ENCODE measurements around the gene CBFA2T2. TPM values are rescaled to one million over a fixed set of nuclear protein-coding genes. Genes with fewer than 3 reads are reported as not detected.
A peak's percentile ranks its signal among the peaks of the same experiment; 100 is the strongest.

CBFA2T2 gene
- total and polyA plus RNA-seq, 10 of the 15 experiments (the other 5 are each of a cell fraction or from before 2014, with no cell fraction given): 0.61 to 8.6 (median 5.5) TPM

DNA sequence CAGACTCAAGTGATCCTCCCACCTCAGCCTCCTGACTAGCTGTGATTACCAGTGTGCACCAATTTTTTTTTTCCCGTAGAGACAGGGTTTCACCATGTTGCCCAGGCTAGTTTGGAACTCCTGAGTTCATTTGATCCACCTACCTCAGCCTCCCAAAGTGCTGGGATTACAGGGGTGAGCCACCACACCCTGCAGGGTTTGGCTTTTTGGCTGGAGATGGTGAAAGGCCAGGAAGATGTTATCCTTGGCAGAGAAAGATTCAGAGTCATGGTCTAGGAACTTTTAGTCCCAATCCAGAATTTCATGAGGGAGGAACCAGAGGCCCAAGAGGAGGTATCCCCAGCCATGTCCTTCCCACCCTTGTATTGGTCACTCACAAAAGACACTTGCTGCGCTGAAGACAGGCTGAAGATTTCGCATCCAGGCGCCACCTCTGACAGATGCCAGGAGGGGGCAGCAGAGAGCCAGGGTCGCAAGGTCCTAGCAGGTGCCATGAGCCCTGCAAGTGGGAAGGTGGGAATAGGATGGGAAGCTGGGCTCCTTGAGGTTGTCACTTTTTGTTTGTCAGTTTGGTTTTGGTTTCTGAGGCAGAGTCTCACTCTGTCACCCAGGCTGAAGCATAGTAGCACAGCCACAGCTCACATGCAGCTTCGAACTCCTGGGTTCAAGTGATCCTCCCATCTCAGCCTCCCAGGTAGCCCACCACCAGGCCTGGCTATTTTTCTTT, 32.8 kb upstream of the CBFA2T2 start (continued):
- 0 out of 2 replicates have a peak, but pooled peaks have one; percentile 20 for TF ChIP-seq TCF3 (IDR thresholded peaks at IDR 0.05; ENCODE audit: borderline replicate concordance, insufficient read depth, low read depth, low read length)
- TF ChIP-seq, protein P1, sequence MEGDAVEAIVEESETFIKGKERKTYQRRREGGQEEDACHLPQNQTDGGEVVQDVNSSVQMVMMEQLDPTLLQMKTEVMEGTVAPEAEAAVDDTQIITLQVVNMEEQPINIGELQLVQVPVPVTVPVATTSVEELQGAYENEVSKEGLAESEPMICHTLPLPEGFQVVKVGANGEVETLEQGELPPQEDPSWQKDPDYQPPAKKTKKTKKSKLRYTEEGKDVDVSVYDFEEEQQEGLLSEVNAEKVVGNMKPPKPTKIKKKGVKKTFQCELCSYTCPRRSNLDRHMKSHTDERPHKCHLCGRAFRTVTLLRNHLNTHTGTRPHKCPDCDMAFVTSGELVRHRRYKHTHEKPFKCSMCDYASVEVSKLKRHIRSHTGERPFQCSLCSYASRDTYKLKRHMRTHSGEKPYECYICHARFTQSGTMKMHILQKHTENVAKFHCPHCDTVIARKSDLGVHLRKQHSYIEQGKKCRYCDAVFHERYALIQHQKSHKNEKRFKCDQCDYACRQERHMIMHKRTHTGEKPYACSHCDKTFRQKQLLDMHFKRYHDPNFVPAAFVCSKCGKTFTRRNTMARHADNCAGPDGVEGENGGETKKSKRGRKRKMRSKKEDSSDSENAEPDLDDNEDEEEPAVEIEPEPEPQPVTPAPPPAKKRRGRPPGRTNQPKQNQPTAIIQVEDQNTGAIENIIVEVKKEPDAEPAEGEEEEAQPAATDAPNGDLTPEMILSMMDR (IDR thresholded peaks at IDR 0.05 in 2 of 3, conservative IDR thresholded peaks at IDR 0.05 in 1 of 3; ENCODE audit: control insufficient read depth in 2 of 3, extremely low read depth in 1 of 3, insufficient read depth in 1 of 3, low read depth in 3 of 3, low read length in 3 of 3): peak; percentile 94 to 97 (median 97); a peak in 5 of 6 replicates
- TF ChIP-seq SMC3 (IDR thresholded peaks at IDR 0.05; ENCODE audit: borderline replicate concordance, low read length): peak; percentile 98

DNA sequence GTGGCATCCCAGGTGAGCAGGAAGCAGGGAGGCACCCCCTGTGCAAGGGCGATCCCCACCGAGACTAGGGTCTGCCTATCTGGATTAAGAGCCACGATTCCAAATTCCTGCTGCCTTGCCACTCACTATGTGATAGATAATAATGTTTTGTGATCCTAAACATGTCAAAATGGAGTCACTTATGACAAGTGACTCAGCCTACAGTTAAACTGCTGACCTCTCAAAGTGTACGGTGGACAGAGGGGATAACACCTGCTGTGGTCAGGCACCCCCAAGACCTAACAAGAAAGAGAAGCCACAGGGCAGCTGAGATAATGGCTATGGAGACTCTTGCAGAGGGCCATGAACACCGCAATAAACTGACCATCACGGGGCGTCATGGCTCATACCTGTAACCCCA, 30.3 kb upstream of the CBFA2T2 start:
- Histone ChIP-seq H3K27ac (ENCODE audit: control insufficient read depth, insufficient read depth) (no peak overlapping the region), H3K79me2 (ENCODE audit: control insufficient read depth, insufficient read depth, low read length) (no peaks in the 10 kb centered on the region), H4K20me1 (ENCODE audit: control insufficient read depth, insufficient read depth) (no peaks in the 10 kb centered on the region), H2AFZ (ENCODE audit: control insufficient read depth, low read depth, low read length) (no peak overlapping the region), H3K4me1 (ENCODE audit: control insufficient read depth, insufficient read depth, low read length) (no peaks in the 10 kb centered on the region), H3K9ac (ENCODE audit: control insufficient read depth, insufficient read depth, low read length) (no peak overlapping the region), H3K9me3 (replicated peaks; ENCODE audit: control insufficient read depth, insufficient read depth, low read length) (no peaks in the 10 kb centered on the region), H3K4me2 (ENCODE audit: control insufficient read depth, insufficient read depth) (no peak overlapping the region), H3K27me3 (replicated peaks in 1 of 2; ENCODE audit: control insufficient read depth in 2 of 2, insufficient read depth in 2 of 2, low read length in 1 of 2) (no peaks in the 10 kb centered on the region), H3K4me3 (no peak overlapping the region), H3K36me3 (ENCODE audit: control insufficient read depth in 2 of 2, insufficient read depth in 2 of 2, low read length in 1 of 2) (no peaks in the 10 kb centered on the region)
- intact Hi-C loops (cut with micrococcal nuclease; ENCODE audit: unreplicated experiment) (loop anchor here (1.0 to 5.0 kb wide), 3 partner anchors 194 to 273 kb away; partner anchors contain the start of genes ACTL10 and ZNF341), in situ Hi-C loops (cut with MboI) (no loop called here)
- no TSS peak for BruUV-seq (replicated peaks)
- DNase-seq (ENCODE audit: low read depth, low spot score) (no peak), ATAC-seq (no peak), FAIRE-seq (no peak)
- ChIA-PET SMC1A (ENCODE audit: uncharacterized antibody, unreplicated experiment) (interaction anchor here (0.6 to 1.1 kb wide), 2 partner anchors 22 to 195 kb away, joined by 3 read pairs; no protein-coding TSS in a partner anchor), CTCF (interaction anchor here (0.7 to 1.4 kb wide), 2 partner anchors 194 to 209 kb away, joined by 3 to 6 read pairs; no protein-coding TSS in a partner anchor), RAD21 (ENCODE audit: unreplicated experiment) (interaction anchor here (0.7 to 1.3 kb wide), 3 partner anchors 30 to 207 kb away, joined by 3 to 9 read pairs (median 4); partner anchors contain the start of genes ACTL10 and CBFA2T2), POLR2A (interaction anchor here (0.6 to 0.9 kb wide), 2 partner anchors 203 to 209 kb away, joined by 3 read pairs; no protein-coding TSS in a partner anchor)
- 89% methylated on average over 7 of the region's 7 CpGs for WGBS (ENCODE audit: insufficient coverage, insufficient replicate concordance, low lambda C conversion rate, missing lambda C conversion rate)
- no peak for TF ChIP-seq SPI1 (IDR thresholded peaks at IDR 0.05; ENCODE audit: borderline replicate concordance, insufficient read depth, low read depth, low read length)
- TF ChIP-seq BCL11A (IDR thresholded peaks at IDR 0.05; ENCODE audit: low read depth, low read length): no peak
- TF ChIP-seq, protein P2, sequence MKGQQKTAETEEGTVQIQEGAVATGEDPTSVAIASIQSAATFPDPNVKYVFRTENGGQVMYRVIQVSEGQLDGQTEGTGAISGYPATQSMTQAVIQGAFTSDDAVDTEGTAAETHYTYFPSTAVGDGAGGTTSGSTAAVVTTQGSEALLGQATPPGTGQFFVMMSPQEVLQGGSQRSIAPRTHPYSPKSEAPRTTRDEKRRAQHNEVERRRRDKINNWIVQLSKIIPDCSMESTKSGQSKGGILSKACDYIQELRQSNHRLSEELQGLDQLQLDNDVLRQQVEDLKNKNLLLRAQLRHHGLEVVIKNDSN (IDR thresholded peaks at IDR 0.05; ENCODE audit: borderline replicate concordance, extremely low read length, insufficient read depth, low read depth, low read length): no peak
- TF ChIP-seq, protein P3, sequence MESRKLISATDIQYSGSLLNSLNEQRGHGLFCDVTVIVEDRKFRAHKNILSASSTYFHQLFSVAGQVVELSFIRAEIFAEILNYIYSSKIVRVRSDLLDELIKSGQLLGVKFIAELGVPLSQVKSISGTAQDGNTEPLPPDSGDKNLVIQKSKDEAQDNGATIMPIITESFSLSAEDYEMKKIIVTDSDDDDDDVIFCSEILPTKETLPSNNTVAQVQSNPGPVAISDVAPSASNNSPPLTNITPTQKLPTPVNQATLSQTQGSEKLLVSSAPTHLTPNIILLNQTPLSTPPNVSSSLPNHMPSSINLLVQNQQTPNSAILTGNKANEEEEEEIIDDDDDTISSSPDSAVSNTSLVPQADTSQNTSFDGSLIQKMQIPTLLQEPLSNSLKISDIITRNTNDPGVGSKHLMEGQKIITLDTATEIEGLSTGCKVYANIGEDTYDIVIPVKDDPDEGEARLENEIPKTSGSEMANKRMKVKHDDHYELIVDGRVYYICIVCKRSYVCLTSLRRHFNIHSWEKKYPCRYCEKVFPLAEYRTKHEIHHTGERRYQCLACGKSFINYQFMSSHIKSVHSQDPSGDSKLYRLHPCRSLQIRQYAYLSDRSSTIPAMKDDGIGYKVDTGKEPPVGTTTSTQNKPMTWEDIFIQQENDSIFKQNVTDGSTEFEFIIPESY (IDR thresholded peaks at IDR 0.05): no peak
